ENCODE measurements around the gene PNCK.
"Not testable (repeated sequence)": the region's sequence is repeated elsewhere in the genome, so short reads cannot be mapped to it uniquely, and the experiment has no call there.

PNCK gene

GRCh38 chrX:153699210-153699783 is 25.7 kb upstream of the PNCK start:
- DNase-seq (ENCODE audit: low read depth), result not testable (repeated sequence)

GRCh38 chrX:153697924-153698865 is 24.6 kb upstream of the PNCK start:
- no peak for DNase-seq (ENCODE audit: low read depth)

- not testable (repeated sequence) for DNase-seq (ENCODE audit: low read depth)
These were observed 23.5 kb upstream of the PNCK start for GRCh38 chrX:153696986-153697722.

GRCh38 chrX:153696538-153696937 is 22.9 kb upstream of the PNCK start:
- DNase-seq (ENCODE audit: low read depth), result not testable (repeated sequence)

- no peak for DNase-seq (ENCODE audit: low read depth)
These were observed 22.5 kb upstream of the PNCK start for GRCh38 chrX:153696100-153696499.

GRCh38 chrX:153694687-153695270 is 21.2 kb upstream of the PNCK start:
- DNase-seq (ENCODE audit: low read depth), result no peak

GRCh38 chrX:153694256-153694655 is 20.6 kb upstream of the PNCK start:
- not testable (repeated sequence) for DNase-seq (ENCODE audit: low read depth)

GRCh38 chrX:153693216-153694086 is 19.8 kb upstream of the PNCK start:
- DNase-seq (ENCODE audit: low read depth), result no peak

GRCh38 chrX:153692611-153693156 is 19.1 kb upstream of the PNCK start:
- no peak for DNase-seq (ENCODE audit: low read depth)

- no peak for DNase-seq (ENCODE audit: low read depth)
These were observed 18.4 kb upstream of the PNCK start for GRCh38 chrX:153692003-153692402.

GRCh38 chrX:153691032-153691827 is 17.6 kb upstream of the PNCK start:
- not testable (repeated sequence) for DNase-seq (ENCODE audit: low read depth)

- DNase-seq (ENCODE audit: low read depth), result no peak
These were observed 16.9 kb upstream of the PNCK start for GRCh38 chrX:153690466-153690865.

GRCh38 chrX:153689654-153690465 is 16.2 kb upstream of the PNCK start:
- no peak for DNase-seq (ENCODE audit: low read depth)

GRCh38 chrX:153688911-153689590 is 15.4 kb upstream of the PNCK start:
- no peak for DNase-seq (ENCODE audit: low read depth)

GRCh38 chrX:153688506-153688905 is 14.9 kb upstream of the PNCK start:
- DNase-seq (ENCODE audit: low read depth), result no peak

GRCh38 chrX:153688071-153688470 is 14.5 kb upstream of the PNCK start:
- no peak for DNase-seq (ENCODE audit: low read depth)

GRCh38 chrX:153687121-153688039 is 13.8 kb upstream of the PNCK start, which contains the start of gene SLC6A8:
TSS of gene SLC6A8 (plus strand) at chrX:153687926. CDS start at chrX:153688575, 649 bp downstream.
- no peak for DNase-seq (ENCODE audit: low read depth)

Data from HS-5 (cell line).